B cell (primary cell): ENCODE measurements around the gene WBP1. TPM values are rescaled to one million over a fixed set of nuclear protein-coding genes. Genes with fewer than 3 reads are reported as not detected.

ENCODE experiments used
- ATAC-seq: fragments of 200-7000 bp; cut with Tn5 transposase; one replicate; pipeline ENCODE4 v1.10.0; 2021; ENCODE audit warnings: low read depth, mild to moderate bottlenecking, moderate number of reproducible peaks, moderate library complexity
- CTCF ChIA-PET: fragments of 350-600 bp; sonication (Branson Sonifier 250); formaldehyde crosslinking; loops from one replicate; lab custom pipeline; 2021; ENCODE audit warnings: antibody characterized with exemption, inconsistent platforms; lab: Charles Lee
- POLR2A ChIA-PET: fragments of 350-600 bp; sonication (Branson Sonifier 250); formaldehyde crosslinking; loops from one replicate; lab custom pipeline; 2021; ENCODE audit warnings: antibody characterized with exemption; lab: Charles Lee
- DNase-seq: peaks from one replicate; pipeline ENCODE4 v3.0.0; 2013
- H2AFZ ChIP-seq: 2 replicates; pipeline ENCODE4 v1.6.1; 2012; ENCODE audit warnings: mild to moderate bottlenecking, low read depth, low read length; ENCODE audit not compliant: insufficient read depth, poor library complexity, severe bottlenecking
- H3K27ac ChIP-seq, 2 donors: 1 replicate in 1 of 2; 2 replicates in 1 of 2; pipeline ENCODE4 v1.5.1; 2012 to 2013; ENCODE audit warnings: low read length in 2 of 2, mild to moderate bottlenecking in 2 of 2, moderate library complexity in 1 of 2
- H3K27me3 ChIP-seq, 4 experiments: fragments of 200-600 bp in 1 of 4; sonication (generic) in 1 of 4; replicated peaks in 1 of 4; 1 replicate in 2 of 4; 2 replicates in 2 of 4; pipeline versions ENCODE4 v1.6.1 to v1.7.0; 2013 to 2016; ENCODE audit warnings: low read length in 3 of 4, mild to moderate bottlenecking in 2 of 4, mixed read lengths in 1 of 4, moderate library complexity in 1 of 4; ENCODE audit not compliant: insufficient read depth in 4 of 4, control insufficient read depth in 3 of 4; ENCODE audit errors: control extremely low read depth in 1 of 4
- H3K36me3 ChIP-seq, 2 experiments: replicated peaks in 1 of 2; 1 replicate in 1 of 2; 2 replicates in 1 of 2; pipeline versions ENCODE4 v1.6.1 to v1.7.1; 2013; ENCODE audit warnings: low read length in 1 of 2; ENCODE audit not compliant: insufficient read depth in 2 of 2, control insufficient read depth in 1 of 2; ENCODE audit errors: control extremely low read depth in 1 of 2, extremely low read depth in 1 of 2
- H3K4me1 ChIP-seq, 2 donors: fragments of 200-600 bp in 1 of 2; sonication (generic) in 1 of 2; 1 replicate in 1 of 2; 2 replicates in 1 of 2; pipeline versions ENCODE4 v1.5.1 to v1.6.1; 2013 to 2017; ENCODE audit warnings: low read length in 2 of 2; ENCODE audit not compliant: control insufficient read depth in 2 of 2, insufficient read depth in 2 of 2
- H3K4me2 ChIP-seq: replicated peaks from 2 replicates; pipeline ENCODE3; 2012; ENCODE audit warnings: mild to moderate bottlenecking, low read depth, low read length; ENCODE audit not compliant: poor library complexity, severe bottlenecking
- H3K4me3 ChIP-seq, 5 experiments: fragments of 200-600 bp in 1 of 5; sonication (generic) in 1 of 5; 1 replicate in 3 of 5; 2 replicates in 2 of 5; pipeline versions ENCODE4 v1.5.1 to v1.7.0; 2011 to 2016; ENCODE audit warnings: low read length in 4 of 5, mild to moderate bottlenecking in 4 of 5, low read depth in 2 of 5, control low read depth in 1 of 5, moderate library complexity in 1 of 5; ENCODE audit not compliant: insufficient read depth in 1 of 5; ENCODE audit errors: control extremely low read depth in 1 of 5, extremely low read depth in 1 of 5
- H3K79me2 ChIP-seq: fragments of 200-600 bp; sonication (generic); one replicate; pipeline ENCODE4 v1.6.0; 2016; ENCODE audit warnings: low read length; ENCODE audit not compliant: control insufficient read depth, insufficient read depth
- H3K9ac ChIP-seq: fragments of 200-600 bp; sonication (generic); 2 replicates; pipeline ENCODE4 v1.6.1; 2017; ENCODE audit warnings: mild to moderate bottlenecking, low read length, moderate library complexity
- H3K9me3 ChIP-seq, 3 donors: one replicate each; pipeline versions ENCODE4 v1.6.1 to v1.7.1; 2013; ENCODE audit warnings: low read length in 2 of 3; ENCODE audit not compliant: control insufficient read depth in 2 of 3, insufficient read depth in 1 of 3; ENCODE audit errors: control extremely low read depth in 1 of 3
- H4K20me1 ChIP-seq: 2 replicates; pipeline ENCODE4 v1.6.0; 2012; ENCODE audit warnings: mild to moderate bottlenecking, low read length; ENCODE audit not compliant: insufficient read depth, control insufficient read depth, poor library complexity, severe bottlenecking
- H3K27ac Mint-ChIP-seq: one replicate; pipeline ENCODE4 v1.8.0; 2021; ENCODE audit warnings: mixed read lengths
- H3K27me3 Mint-ChIP-seq: one replicate; pipeline ENCODE4 v1.8.0; 2021; ENCODE audit warnings: mixed read lengths
- H3K4me1 Mint-ChIP-seq: one replicate; pipeline ENCODE4 v1.8.0; 2021; ENCODE audit warnings: mixed read lengths
- H3K4me3 Mint-ChIP-seq: one replicate; pipeline ENCODE4 v1.8.0; 2021; ENCODE audit warnings: mixed read lengths
- H3K9me3 Mint-ChIP-seq: one replicate; pipeline ENCODE4 v1.8.0; 2022; ENCODE audit warnings: mixed read lengths; ENCODE audit not compliant: insufficient read depth
- EZH2 ChIP-seq: IDR thresholded peaks from 2 replicates; pipeline ENCODE4 v1.6.1; 2012; ENCODE audit warnings: borderline replicate concordance, low read depth, mild to moderate bottlenecking, moderate library complexity, low read length; ENCODE audit not compliant: insufficient read depth, poor library complexity, severe bottlenecking
- WGBS: methylation state at CpG from one replicate; pipeline ENCODE4 v1.1.5; 2013; ENCODE audit warnings: missing lambda C conversion rate; ENCODE audit not compliant: insufficient coverage; 5-methylcytosine and 5-hydroxymethylcytosine counted together
- intact Hi-C: fragments of 100-400 bp; cut with micrococcal nuclease; formaldehyde crosslinking; loops from one replicate; pipeline ENCODE4 v1.10.0; 2022
- polyA plus RNA-seq: library from polyadenylated mRNA; depleted of rRNA; stranded (reverse); fragments of >200 nt; gene quantifications from 2 replicates; pipeline ENCODE4 v1.2.3, GENCODE V29; 2012
- total RNA-seq, 2 donors: library from RNA; stranded (reverse); fragments of 120-200 nt in 1 of 2; gene quantifications; 1 replicate in 1 of 2; 2 replicates in 1 of 2; pipeline versions ENCODE4 v1.2.3 to v1.2.4, GENCODE V29; 2013 to 2022
- TF ChIP-seq, protein P1 (sequence below): fragments of 200-600 bp; IDR thresholded peaks from one replicate; pipeline ENCODE4 v1.8.0; 2022; ENCODE audit warnings: antibody characterized with exemption, mild to moderate bottlenecking

WBP1 gene
- total and polyA plus RNA-seq, 2 donors (not counting 1 experiment from before 2014, with no cell fraction given), result 98.4 to 207 TPM

DNA sequence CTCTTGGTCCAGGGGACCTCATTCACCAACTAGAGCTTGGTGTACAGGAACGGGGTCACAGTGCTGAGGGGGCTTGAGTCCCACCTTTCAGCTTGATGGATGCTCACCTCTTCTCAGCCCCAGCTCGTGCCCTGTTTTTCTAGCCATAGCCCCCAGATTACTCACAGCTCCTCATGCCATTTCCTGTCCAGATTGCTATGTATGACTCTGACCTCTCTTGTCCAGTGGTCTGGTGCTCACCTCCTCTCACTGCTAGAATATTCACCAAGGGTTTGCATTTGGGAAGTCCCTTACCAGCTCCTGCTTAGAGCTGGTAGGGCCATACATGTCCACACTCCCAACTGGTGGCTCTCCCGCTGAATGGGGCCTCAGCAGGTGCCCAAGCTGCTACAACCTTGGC, 35.3 kb downstream of the WBP1 start:
- Mint-ChIP-seq H3K9me3 (no peaks in the 10 kb centered on the region), H3K27me3 (peaks cover 10% of the 10 kb centered on the region), H3K4me3 (no peak overlapping the region), H3K4me1 (peaks cover 11% of the 10 kb centered on the region), H3K27ac (no peak overlapping the region)
- Histone ChIP-seq H3K4me2 (no peak overlapping the region), H3K4me1 (peaks cover 11 to 12% of the 10 kb centered on the region in 2 donors), H3K79me2 (peaks cover 4% of the 10 kb centered on the region), H4K20me1 (peaks cover 10% of the 10 kb centered on the region), H3K36me3 (peaks cover 0 to 53% of the 10 kb centered on the region in 2 experiments), H2AFZ (no peak overlapping the region), H3K9me3 (peaks cover 0 to 8% (median 0%) of the 10 kb centered on the region in 3 donors), H3K4me3 (no peak overlapping the region), H3K9ac (no peak overlapping the region), H3K27ac (no peak overlapping the region), H3K27me3 (peaks cover 0 to 16% (median 7%) of the 10 kb centered on the region in 4 experiments)
- ChIA-PET POLR2A (no interaction called here), CTCF (interaction anchor here (1.9 to 2.9 kb wide), 2 partner anchors 10 to 94 kb away, joined by 5 to 8 read pairs; no protein-coding TSS in a partner anchor)
- DNase-seq (no peak), ATAC-seq (no peak)
- TF ChIP-seq EZH2, result no peak
- TF ChIP-seq, protein P1, sequence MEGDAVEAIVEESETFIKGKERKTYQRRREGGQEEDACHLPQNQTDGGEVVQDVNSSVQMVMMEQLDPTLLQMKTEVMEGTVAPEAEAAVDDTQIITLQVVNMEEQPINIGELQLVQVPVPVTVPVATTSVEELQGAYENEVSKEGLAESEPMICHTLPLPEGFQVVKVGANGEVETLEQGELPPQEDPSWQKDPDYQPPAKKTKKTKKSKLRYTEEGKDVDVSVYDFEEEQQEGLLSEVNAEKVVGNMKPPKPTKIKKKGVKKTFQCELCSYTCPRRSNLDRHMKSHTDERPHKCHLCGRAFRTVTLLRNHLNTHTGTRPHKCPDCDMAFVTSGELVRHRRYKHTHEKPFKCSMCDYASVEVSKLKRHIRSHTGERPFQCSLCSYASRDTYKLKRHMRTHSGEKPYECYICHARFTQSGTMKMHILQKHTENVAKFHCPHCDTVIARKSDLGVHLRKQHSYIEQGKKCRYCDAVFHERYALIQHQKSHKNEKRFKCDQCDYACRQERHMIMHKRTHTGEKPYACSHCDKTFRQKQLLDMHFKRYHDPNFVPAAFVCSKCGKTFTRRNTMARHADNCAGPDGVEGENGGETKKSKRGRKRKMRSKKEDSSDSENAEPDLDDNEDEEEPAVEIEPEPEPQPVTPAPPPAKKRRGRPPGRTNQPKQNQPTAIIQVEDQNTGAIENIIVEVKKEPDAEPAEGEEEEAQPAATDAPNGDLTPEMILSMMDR, result no peak
- intact Hi-C loops, result no loop called here
- 100% methylated on average over 3 of the region's 3 CpGs for WGBS

DNA sequence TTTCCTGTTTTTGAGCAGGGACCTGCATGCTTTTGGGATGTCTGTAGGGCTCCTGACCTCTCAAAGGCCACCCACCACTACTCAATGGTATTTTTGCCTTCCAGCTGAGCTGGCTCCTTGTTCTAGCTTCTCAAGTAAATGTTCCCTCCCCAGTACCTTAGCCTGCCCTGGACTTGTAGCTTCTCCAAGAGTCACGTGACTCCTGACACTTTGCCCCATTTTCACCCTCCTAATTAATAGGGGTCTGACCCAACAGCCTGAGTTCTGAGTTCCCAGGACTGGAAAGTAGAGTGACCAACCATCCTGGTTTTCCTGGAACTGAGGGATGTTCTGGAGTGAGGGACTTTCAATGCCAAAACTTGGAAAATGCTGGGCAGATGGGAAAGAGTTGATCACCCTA, 37.2 kb downstream of the WBP1 start:
- TF ChIP-seq EZH2, result no peak
- TF ChIP-seq, protein P1, result no peak
- peaks cover 26% of the 10 kb centered on the region for H3K4me1 Mint-ChIP-seq
- no peak overlapping the region for H3K9ac ChIP-seq
- peaks cover 0 to 35% (median 22%) of the 10 kb centered on the region in 4 experiments for H3K27me3 ChIP-seq
- intact Hi-C loops, result loop anchor here (5.0 kb wide), 1 partner anchor 37 kb away; no protein-coding TSS in a partner anchor
- ATAC-seq (no peak), DNase-seq (no peak)
- peaks cover 22% of the 10 kb centered on the region for H3K27me3 Mint-ChIP-seq
- no peak overlapping the region for H3K4me2 ChIP-seq
- H3K9me3 ChIP-seq, result peaks cover 0 to 18% (median 0%) of the 10 kb centered on the region in 3 donors
- ChIA-PET POLR2A (no interaction called here), CTCF (interaction anchor here (0.9 to 2.9 kb wide), 4 partner anchors 8 to 160 kb away, joined by 3 to 8 read pairs (median 4); partner anchors contain the start of genes CCDC142 and TTC31)
- H3K27ac Mint-ChIP-seq, result no peak overlapping the region
- no peak overlapping the region for H3K27ac ChIP-seq
- no CpG with 5 or more reads among the region's 1 CpG for WGBS
- no peaks in the 10 kb centered on the region for H3K9me3 Mint-ChIP-seq
- peaks cover 0 to 38% of the 10 kb centered on the region in 2 experiments for H3K36me3 ChIP-seq
- H3K4me3 ChIP-seq, result no peak overlapping the region
- H3K4me1 ChIP-seq, result peaks cover 28 to 30% of the 10 kb centered on the region in 2 donors
- no peaks in the 10 kb centered on the region for H3K79me2 ChIP-seq
- no peaks in the 10 kb centered on the region for H4K20me1 ChIP-seq
- no peak overlapping the region for H2AFZ ChIP-seq
- H3K4me3 Mint-ChIP-seq, result no peak overlapping the region
